Hematopoietic multipotent progenitor cell treated with erythropoietin and hydrocortisone succinate and interleukin-3 and kit ligand, for 17 days (in vitro differentiated cells): ENCODE results near the gene CHST7.
"Not testable (repeated sequence)": the region's sequence is repeated elsewhere in the genome, so short reads cannot be mapped to it uniquely, and the experiment has no call there.

Experiments used
- DNase-seq: peaks from one replicate; pipeline ENCODE4 v3.0.0-alpha.2; 2015; ENCODE audit warnings: low spot score

The CHST7 gene, protein sequence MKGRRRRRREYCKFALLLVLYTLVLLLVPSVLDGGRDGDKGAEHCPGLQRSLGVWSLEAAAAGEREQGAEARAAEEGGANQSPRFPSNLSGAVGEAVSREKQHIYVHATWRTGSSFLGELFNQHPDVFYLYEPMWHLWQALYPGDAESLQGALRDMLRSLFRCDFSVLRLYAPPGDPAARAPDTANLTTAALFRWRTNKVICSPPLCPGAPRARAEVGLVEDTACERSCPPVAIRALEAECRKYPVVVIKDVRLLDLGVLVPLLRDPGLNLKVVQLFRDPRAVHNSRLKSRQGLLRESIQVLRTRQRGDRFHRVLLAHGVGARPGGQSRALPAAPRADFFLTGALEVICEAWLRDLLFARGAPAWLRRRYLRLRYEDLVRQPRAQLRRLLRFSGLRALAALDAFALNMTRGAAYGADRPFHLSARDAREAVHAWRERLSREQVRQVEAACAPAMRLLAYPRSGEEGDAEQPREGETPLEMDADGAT

DNA sequence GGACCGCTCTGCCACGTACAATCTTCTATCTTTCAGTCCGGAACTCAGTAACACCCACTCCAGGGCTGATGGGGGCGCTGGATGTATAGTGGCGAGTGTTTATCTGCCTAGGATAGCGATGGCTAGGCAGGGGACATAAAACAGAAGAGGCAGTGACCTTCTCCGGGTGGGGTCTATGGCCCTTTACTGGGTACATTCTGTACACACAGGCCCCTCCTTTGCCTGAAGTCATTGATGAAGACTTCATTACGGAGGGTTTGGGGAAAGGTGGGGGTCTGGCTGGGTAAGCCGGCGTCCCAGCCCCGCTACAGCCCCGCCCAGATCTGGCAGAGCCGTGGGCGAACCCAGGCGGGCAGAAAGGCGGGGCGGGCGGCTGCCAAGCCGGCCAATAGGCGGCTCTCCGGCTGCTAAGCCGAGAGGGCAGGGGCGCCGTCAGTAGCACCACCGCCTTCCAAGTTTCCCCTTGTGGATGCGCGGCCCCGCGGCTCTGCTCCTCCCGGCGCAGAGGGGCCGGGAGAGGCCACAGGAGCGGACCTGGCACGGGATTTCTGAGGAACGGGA, at the start of gene CHST7:
Gene CHST7 (plus strand): TSS at position 435 of the 561 bp plus-strand sequence. CDS start 167 bp downstream, outside the sequence.
- DNase-seq: no peak

DNA sequence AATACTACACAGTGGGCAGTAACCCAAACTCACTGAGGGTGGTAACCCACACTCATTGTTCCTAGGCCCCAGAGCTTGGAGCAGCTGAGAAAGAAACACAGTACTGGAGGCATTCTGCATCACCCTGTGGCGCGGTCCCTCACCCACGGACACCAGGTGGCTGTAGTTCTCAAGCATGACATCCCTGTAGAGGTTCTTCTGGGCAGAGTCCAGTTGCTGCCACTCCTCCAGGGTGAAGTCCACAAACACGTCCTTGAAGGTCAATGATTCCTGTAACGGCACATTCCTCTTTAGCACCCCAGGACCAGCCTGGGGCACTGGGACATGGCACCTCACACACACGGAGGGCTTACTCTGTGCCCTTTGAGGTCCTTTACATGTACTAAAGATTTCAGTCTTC, 44.9 kb upstream of the CHST7 start:
- DNase-seq: not testable (repeated sequence)

DNA sequence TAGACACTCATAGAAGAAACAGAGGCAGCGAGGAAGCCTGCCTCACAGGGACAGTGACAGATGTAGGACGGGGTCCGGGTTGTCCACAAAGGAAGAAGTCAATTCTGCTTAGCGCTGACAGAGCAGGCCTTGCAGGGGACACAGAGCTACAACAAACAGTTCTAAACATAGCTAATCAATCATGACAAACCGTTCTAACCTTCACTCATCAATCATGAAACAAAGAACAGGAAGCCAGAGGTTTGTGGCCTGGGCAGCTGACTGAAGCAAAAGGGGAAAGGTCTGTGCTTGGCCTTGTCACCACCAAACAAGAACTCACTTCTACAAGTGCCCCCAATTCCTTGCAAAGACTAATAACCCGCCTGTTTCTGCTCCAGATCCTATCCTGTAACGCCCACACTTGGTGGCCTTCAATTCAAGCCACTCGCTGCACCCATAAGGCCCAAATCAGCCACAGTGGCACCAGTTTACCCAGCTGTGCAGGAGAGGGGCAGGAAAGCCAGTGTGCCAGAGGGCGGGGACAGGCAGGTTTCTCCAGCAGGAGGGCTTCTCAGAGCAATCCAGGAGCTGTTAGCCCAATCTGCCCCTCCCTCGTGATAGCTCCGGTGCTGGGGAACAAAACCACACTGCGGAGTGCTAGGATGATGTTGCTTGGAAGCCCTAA, 43.7 kb upstream of the CHST7 start:
- not testable (repeated sequence) for DNase-seq

DNA sequence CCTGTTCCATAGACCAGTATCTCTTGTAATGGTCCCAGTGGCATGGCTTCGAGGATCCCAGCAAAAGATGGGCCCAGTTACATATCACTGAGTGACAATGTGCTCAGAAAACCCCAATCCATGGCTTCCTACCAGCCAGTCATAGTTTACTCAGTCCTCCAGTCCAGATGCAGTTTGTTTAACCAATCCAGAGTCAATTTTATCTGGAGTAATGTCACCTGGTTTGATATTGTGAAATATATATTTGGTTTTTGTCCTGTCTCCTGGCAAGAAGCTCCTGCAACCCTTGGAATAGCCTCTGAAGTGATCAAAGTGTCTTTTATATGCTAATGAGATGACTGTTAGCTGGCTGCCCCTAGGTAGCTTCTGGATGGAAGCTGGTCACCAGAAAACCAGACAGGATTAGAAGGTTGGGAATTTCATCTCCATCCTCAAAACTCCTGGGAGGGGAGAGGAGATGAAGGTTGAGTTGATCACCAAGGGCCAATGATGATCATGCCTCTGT, 43.1 kb upstream of the CHST7 start:
- not testable (repeated sequence) for DNase-seq

DNA sequence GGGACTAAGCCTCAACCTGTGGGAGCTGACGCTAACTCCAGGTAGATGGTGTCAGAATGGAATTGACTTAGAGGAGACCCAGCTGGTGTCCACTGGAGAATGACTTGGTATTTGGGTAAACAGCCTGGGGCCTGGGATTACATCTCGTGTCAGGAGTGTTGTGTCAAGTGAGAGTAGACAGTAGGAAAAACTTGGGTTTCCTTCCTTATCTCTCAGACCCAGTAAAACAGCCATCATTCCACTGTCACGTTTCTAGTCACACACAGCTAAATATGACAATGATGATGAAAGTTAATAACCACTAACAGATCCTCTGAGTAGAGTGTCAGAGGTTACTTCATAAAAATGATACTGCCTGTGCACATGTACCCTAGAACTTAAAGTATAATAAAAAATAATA, 42.1 kb upstream of the CHST7 start:
- DNase-seq: no peak

DNA sequence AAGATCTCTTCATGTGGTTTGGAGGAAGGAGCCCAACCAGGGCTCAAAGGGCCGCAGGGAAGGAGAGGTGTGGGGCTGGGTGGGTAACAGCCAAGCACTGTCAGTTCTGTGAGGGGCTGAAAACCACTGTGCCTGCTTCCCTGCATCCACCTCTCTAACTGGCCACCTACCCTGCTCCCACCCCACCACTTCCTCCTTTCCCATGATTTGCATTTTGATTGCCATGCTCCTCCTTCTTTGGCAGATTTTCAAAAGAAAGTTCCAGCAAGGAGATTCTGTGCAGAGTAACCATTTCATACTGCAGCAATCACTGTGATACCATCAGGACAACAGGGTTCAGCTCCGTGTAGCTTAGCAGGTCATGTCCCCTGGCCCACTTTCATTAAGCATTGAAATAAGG, 30.1 kb upstream of the CHST7 start:
- no peak for DNase-seq

DNA sequence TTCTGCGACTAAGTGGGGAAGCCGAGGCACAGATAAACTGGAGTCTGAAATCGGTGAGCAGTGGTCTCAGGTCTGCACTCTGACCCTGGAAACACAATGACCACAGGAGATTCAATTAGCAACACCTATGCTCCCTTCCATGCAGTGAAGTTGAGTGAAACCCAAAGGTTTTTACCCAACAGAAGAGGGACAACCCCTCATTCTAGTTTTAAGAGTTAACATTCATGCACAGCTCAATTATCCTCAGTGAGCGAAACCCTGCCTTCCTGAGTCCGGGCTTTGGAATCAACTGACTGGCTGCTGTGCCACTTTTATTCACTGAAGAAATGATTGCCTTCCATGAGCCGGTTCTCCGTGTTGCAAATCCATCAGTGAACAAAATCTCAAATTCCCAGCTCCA, 29.0 kb upstream of the CHST7 start:
- not testable (repeated sequence) for DNase-seq

DNA sequence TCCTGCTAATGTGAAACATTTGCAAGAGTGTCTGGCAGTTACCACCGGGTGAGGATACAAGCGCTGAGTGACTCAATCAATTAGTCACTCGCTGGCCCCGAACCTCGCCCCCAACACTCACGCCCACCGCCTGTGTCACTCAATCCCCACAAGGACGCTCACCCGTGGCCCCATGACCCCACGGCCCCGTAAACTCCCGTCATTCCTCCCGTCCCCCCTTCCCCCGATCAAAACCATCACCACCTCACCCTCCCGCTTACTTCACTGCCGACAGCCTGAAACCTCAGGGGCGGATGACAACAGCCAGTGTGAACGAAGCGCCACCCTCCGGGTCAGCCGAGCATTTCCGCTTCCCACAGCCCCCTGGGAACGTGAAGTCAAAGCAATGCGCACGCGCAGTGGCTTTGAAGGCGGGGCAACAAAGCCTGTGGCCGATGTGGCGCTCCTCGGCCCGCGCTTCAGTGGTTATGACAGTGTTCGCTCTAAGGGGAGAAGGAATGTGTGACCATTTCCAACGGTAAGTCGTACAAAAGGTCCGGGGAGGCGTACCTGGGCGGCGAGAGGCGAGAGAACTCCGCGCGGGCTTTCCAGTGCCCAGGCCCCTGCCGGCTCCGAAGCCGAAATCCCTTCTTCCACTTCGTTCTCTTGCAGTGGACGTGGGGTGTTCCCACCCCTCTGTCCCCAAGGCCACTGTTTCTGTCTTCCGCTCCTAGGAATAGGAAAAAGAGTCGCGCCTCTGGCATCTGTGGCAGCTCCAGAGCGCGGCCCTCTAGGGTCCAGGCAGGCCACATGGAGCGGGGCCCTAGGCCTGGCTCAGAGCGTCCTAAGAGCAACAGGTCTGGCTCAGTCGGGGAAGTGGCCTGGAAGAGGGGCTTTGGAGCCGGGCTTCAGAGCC, 28.2 kb upstream of the CHST7 start, which contains the start of gene ZNF674:
Gene ZNF674 (minus strand): TSS at position 311 of the 895 bp plus-strand sequence. CDS start 3,334 bp downstream, outside the sequence.
- peak; percentile 90 for DNase-seq

DNA sequence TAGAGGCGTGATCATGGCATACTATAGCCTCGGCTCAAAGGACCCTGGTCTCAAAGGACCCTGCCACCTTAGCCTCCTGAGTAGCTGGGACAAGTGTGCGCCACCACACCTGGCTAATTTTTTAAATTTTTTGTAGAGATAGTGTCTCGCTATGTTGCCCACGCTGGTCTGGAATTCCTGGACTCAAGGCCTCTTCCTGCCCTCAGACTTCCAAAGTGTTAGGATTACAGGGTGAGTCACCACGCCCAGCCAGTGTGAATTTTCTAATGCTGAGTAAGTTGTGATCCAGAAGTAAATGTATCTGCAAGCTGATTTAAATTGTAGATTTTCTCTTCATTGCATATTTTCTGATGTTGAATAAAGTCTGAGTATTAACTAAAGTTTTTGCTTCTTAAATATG, 25.7 kb upstream of the CHST7 start:
- DNase-seq: no peak

DNA sequence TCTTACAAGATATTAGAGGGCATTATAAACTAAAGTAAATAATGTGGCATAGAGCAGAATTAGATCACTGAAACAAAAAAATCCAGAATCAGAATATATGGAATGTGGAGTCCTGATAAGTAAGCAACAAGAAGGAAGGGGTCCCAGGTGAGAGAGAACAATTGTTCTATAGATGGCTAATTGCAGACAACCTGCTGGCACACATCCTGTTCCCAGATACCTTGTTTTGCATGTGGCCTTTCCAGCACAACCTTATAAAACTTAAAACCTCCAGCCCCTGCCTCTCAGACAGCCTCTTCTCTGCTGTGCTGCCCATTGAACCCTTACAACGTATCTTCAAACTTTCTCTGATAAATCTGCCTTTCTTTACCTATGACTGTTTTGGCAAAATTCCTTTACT, 23.7 kb upstream of the CHST7 start:
- no peak for DNase-seq

DNA sequence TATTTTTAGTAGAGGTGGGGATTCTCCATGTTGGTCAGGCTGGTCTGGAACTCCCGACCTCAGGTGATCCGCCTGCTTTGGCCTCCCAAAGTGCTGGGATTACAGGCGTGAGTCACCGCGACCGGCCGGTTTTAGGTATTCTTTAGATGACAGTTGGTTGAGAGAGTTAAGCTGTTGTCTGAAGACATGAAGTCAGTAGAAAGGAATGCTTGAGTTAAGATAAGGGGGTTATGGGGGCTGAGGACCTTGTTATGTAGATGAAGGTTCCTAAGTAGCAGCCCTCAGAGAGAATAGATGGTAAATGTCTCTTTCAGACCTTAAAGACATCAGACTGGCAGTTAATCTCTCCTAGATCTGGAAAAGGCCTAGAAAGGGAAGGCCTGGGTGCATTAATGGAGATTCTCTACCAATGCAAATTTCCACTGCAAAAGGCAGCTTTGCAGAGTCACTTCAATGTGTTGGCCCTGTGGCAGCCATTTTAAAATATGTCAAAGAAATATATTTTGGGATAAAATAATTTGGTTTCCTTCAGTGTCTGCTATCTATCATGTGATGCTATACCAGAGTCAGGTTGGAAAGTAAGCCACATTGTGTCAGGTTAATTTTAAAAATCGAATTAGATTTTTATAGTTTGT, 22.0 kb upstream of the CHST7 start:
- DNase-seq: no peak

DNA sequence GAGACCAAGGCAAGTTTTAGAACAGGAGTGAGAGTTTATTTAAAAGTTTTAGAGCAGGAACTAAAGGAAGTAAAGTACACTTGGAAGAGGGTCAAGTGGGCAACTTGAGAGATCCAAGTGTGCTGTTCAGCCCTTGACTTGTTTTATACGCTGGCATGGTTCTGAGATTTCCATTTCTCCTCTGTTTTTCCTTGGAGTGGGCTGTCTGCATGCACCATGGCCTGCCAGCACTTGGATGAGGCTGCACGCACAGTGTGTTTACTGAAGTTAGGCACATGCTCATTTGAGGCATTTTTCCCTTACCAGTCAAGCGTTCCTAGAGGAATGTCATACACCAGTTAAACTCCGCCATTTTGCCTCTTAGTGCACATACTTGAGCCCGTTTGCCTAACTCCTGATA, 19.6 kb upstream of the CHST7 start:
- DNase-seq: no peak

DNA sequence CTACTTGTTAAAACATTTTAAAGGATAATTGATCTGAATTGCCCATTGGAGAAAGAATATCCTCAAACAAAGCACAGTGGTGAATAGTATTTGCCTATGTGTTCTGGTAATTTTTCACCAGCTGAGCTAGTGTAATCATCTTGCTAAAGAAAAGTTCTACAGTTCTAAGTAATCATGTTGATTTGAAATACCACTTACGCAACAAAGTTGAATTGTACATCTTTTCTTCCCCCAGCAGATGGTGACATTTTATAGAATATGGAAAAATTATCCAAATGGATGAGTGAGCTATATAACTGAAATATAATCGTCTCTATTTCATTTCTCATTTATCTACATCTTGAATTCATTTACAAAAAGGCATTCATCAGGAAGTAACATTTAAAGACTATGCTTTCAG, 18.6 kb upstream of the CHST7 start:
- no peak for DNase-seq

DNA sequence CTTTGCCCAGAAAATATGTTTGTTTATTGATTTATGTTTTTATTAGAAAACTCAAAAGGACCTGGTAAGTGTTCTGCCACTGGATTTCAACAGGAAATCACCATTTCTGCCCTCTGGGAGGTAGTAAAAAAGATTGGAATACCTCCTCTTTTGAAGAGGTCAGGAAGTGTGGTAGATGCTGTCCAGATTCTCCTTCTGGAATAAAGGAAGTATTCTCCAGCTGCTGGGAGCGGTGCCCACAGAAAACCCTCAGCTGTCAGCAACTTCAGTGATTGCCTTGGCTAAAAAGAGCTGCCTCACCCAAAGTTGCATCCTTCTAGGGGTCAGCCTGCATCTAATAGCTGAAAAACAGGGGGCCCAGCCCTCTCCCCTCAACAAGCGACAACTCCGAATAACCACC, 14.5 kb upstream of the CHST7 start:
- DNase-seq: no peak

DNA sequence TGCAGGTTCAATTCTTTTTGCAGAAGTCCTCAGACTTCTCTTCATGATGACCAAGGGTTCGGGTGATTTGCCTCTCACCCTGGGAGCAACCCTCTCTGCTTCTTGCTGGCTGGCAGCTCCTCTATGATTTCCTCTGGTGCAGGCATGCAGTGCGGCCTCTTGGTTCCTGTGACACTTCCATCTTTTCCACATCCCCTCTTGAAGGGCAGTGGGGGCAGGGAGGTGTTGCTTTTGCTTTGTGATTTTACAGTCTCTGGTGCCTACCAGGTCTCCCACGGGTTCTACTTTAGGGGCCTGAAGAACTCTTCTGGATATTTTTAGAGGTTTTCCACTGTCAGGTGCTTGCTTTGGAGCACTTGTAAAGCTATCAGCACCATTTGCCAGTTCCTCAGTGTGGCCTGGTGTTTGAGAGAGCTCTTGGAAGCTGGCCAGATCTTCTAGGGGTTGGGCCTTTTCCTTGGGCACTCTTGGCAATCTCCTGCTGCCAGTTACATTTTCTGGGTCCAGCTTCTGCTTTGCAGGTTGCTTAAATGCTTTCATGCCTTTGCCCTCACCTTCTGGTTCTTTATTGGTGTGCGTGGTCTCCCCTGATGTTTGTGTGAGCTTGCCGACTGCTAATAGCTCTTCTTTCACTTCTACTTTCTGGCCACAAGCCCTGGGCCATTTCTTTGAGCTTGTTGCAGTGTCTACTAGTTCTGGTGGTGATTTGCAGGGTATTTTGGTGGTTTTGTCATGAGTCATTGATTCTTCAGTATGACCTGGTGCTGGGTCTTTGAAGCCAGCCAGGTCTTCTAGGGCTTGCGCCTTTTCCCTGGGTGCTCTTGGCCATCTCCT, 11.5 kb upstream of the CHST7 start:
- DNase-seq: peak; percentile 5

DNA sequence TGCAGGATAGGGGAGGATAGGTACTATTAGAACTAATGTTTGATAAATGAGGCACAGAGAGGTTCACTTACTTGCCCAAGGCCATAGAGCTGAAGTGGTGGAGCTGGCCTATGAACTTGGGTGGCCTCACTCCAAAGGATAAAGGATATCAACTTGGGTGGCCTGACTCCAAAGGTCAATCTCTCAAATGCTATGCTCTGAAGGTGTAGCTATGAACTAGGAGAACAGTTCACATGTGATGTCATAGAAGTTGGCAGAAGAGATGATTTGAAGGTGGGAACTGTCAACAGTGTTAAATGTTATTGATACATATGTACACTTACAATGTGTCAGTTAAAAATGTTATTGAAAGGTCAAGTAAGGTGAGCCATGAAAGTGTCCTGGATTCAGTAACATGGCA, 6.2 kb upstream of the CHST7 start:
- no peak for DNase-seq

DNA sequence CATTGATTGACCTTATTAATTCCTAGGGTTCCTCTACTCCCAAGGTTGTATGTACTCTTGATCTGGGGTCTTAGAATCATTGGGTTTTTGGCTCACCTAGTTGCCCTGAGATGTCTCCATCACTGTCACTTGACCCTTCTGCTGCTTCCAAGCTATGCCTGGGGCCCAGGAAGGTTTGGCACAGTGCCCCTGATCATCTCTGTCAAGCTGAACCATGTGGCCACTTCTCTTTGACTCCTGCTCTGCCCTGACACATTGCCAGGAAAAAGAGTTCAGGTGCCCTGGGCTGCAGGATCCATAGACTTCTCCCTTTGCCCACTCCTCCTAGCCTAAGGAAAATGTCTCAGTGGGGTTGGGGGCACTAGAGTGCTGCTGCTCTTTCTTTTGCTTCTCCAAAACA, 3.9 kb upstream of the CHST7 start:
- DNase-seq: no peak

DNA sequence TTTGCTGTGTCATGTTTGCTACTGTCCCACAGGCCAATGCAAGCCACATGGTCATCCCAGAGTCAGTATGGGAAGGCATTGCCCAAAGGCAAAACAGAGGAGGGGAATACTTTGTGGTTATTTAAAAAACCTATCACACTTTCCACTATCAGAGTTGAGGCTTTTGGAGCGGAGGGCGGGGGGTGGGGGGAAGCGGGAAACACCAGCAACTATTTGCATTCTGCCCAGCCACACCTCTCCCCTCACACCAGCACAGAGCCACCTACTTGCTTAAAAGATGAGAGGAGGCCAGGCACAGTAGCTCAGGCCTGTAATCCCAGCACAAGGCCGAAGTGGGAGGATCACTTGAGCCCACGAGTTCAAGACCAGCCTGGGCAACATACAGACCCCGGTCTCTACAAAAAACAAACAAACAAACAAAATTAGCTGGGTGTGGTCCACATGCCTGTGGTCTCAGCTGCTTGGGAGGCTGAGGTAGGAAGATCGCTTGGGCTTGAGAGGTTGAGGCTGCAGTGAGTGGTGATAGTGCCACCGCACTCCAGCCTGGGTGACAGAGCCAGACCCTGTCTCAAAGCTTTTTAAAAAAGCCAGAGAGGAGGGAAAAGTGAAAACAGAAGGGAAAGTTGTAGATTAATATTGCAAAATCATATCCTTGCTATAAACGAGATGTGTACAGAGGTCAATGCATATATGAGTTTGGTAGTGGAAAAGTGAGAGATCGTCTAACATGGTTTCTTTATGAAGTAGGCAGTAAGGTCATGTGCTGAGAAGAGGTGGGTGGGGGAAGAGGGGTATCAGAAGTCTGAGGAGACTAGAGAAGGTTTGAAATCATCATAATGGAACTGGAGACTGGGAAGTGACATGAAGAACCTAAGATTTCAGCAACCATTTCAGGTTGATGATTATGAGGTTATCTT, 1.9 kb upstream of the CHST7 start:
- no peak for DNase-seq

DNA sequence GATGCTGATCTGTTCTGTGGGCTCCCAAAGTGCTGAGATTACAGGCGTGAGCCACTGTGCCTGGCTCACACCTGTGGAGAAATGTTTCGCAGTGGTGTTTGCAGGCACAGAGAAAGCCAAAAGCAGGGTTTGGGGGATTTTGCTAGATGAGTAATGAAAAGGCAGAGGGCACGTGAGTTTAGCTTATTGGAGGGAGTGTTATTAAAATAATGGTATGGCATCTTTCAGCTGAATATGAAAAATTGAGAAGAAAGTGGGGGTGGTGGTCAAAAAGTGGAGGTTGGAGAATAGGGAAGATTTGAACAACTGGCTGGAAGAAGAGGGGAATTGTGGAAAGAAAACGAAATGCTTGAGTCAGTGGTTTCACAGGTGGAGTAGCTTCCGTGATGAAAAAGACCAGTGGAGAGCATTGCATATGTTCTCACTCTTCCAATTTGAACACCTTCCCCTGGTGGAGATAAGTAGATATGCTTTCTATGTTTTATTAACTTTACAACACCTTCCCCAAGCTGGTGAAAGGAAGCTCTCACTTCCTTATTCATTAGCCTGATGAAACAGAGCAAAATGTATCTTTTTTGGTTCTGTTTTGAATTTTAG, 1.1 kb upstream of the CHST7 start:
- DNase-seq: no peak
